IPS-20b (cell line): ENCODE results near the gene NOTCH2.
A peak's percentile ranks its signal among the peaks of the same experiment; 100 is the strongest.

Experiments used
- H3K27ac ChIP-seq: one replicate; pipeline ENCODE4 v1.5.1; 2013; ENCODE audit warnings: low read length
- H3K27me3 ChIP-seq: 2 replicates; pipeline ENCODE4 v1.6.1; 2013; ENCODE audit warnings: mild to moderate bottlenecking, low read length, inconsistent platforms; ENCODE audit not compliant: insufficient read depth
- H3K36me3 ChIP-seq: 2 replicates; pipeline ENCODE4 v1.6.1; 2013; ENCODE audit warnings: low read depth, mild to moderate bottlenecking, inconsistent platforms, low read length, moderate library complexity; ENCODE audit not compliant: insufficient read depth
- H3K4me1 ChIP-seq: 2 replicates; pipeline ENCODE4 v1.6.1; 2013; ENCODE audit warnings: mild to moderate bottlenecking, control low read depth, inconsistent platforms, low read length, moderate library complexity; ENCODE audit not compliant: insufficient read depth
- H3K4me3 ChIP-seq: 2 replicates; pipeline ENCODE4 v1.5.1; 2013; ENCODE audit warnings: mild to moderate bottlenecking, low read length, inconsistent platforms
- H3K9ac ChIP-seq: 2 replicates; pipeline ENCODE4 v1.6.1; 2013; ENCODE audit warnings: low read depth, mild to moderate bottlenecking, inconsistent platforms, low read length, moderate library complexity
- H3K9me3 ChIP-seq: 2 replicates; pipeline ENCODE4 v1.6.1; 2013; ENCODE audit warnings: mild to moderate bottlenecking, low read depth, low read length, inconsistent platforms; ENCODE audit not compliant: insufficient read depth

The NOTCH2 gene

GRCh38 chr1:119871881-119872280 is 197.6 kb downstream of the NOTCH2 start:
- Histone ChIP-seq H3K27ac (no peak overlapping the region), H3K9me3 (no peaks in the 10 kb centered on the region)

GRCh38 chr1:119870917-119871596 is 198.4 kb downstream of the NOTCH2 start:
- Histone ChIP-seq H3K9me3 (no peaks in the 10 kb centered on the region), H3K36me3 (no peaks in the 10 kb centered on the region), H3K27ac (no peak overlapping the region), H3K4me1 (no peaks in the 10 kb centered on the region), H3K4me3 (no peak overlapping the region), H3K9ac (0 out of 2 replicates have a peak overlapping the region, but pooled peaks have one; percentile 26), H3K27me3 (no peaks in the 10 kb centered on the region)

More at GRCh38 chr1:119871881-119872280, 197.6 kb downstream of the NOTCH2 start:
- H3K27me3 ChIP-seq, result no peaks in the 10 kb centered on the region
- no peak overlapping the region for H3K4me3 ChIP-seq
- no peaks in the 10 kb centered on the region for H3K36me3 ChIP-seq
- no peaks in the 10 kb centered on the region for H3K4me1 ChIP-seq
- H3K9ac ChIP-seq, result no peak overlapping the region

- H3K4me1 ChIP-seq, result no peaks in the 10 kb centered on the region
- no peaks in the 10 kb centered on the region for H3K27me3 ChIP-seq
- no peaks in the 10 kb centered on the region for H3K9me3 ChIP-seq
- H3K9ac ChIP-seq, result no peak overlapping the region
- H3K27ac ChIP-seq, result no peak overlapping the region
- H3K36me3 ChIP-seq, result no peaks in the 10 kb centered on the region
- H3K4me3 ChIP-seq, result no peak overlapping the region
These were observed 199.5 kb downstream of the NOTCH2 start for GRCh38 chr1:119869995-119870394.

- Histone ChIP-seq H3K9ac (no peak overlapping the region), H3K36me3 (no peaks in the 10 kb centered on the region), H3K27me3 (no peaks in the 10 kb centered on the region), H3K4me1 (no peaks in the 10 kb centered on the region), H3K27ac (no peak overlapping the region), H3K9me3 (no peaks in the 10 kb centered on the region), H3K4me3 (no peak overlapping the region)
These were observed 201.3 kb downstream of the NOTCH2 start for GRCh38 chr1:119868176-119868575.

- Histone ChIP-seq H3K27ac (no peak overlapping the region), H3K4me3 (no peak overlapping the region), H3K9me3 (no peaks in the 10 kb centered on the region), H3K27me3 (no peaks in the 10 kb centered on the region), H3K9ac (no peak overlapping the region), H3K4me1 (no peaks in the 10 kb centered on the region), H3K36me3 (no peaks in the 10 kb centered on the region)
These were observed 203.0 kb downstream of the NOTCH2 start for GRCh38 chr1:119866451-119866850.

- H3K36me3 ChIP-seq, result no peaks in the 10 kb centered on the region
These were observed 203.8 kb downstream of the NOTCH2 start for GRCh38 chr1:119865627-119866026.

GRCh38 chr1:119862276-119862675 is 207.2 kb downstream of the NOTCH2 start:
- Histone ChIP-seq H3K27me3 (no peaks in the 10 kb centered on the region), H3K9me3 (no peaks in the 10 kb centered on the region), H3K4me3 (no peak overlapping the region), H3K4me1 (no peaks in the 10 kb centered on the region), H3K9ac (no peak overlapping the region), H3K36me3 (no peaks in the 10 kb centered on the region), H3K27ac (no peak overlapping the region)

More at GRCh38 chr1:119865627-119866026, 203.8 kb downstream of the NOTCH2 start:
- Histone ChIP-seq H3K27me3 (no peaks in the 10 kb centered on the region), H3K27ac (no peak overlapping the region), H3K4me3 (no peak overlapping the region), H3K9ac (no peak overlapping the region), H3K9me3 (no peaks in the 10 kb centered on the region), H3K4me1 (no peaks in the 10 kb centered on the region)
